SKM-1 treated with dmso at 0.1 percent for 144 hours (cell line): ENCODE measurements around the gene TNIP3.
A peak's percentile ranks its signal among the peaks of the same experiment; 100 is the strongest.

Experiments
- DNase-seq: peaks from one replicate; lab custom pipeline; 2025; ENCODE audit not compliant: unreplicated experiment; lab: John Stamatoyannopoulos, UW

TNIP3 gene

GRCh38 chr4:121093261-121093660, 70.9 kb downstream of the TNIP3 start:
- peak; percentile 7 for DNase-seq

GRCh38 chr4:121091941-121092340, 72.2 kb downstream of the TNIP3 start:
- DNase-seq: no peak

- DNase-seq: no peak
Measured at GRCh38 chr4:121088867-121089266, 75.3 kb downstream of the TNIP3 start.
